GM21576 (cell line): ENCODE results near the gene CXCL10.
"Not testable (repeated sequence)": the region's sequence is repeated elsewhere in the genome, so short reads cannot be mapped to it uniquely, and the experiment has no call there.

Experiments used
- ATAC-seq: cut with Tn5 transposase; IDR thresholded peaks from one replicate; pipeline ENCODE4 v1.9.1; 2021; ENCODE audit warnings: mild to moderate bottlenecking, moderate library complexity; ENCODE audit not compliant: unreplicated experiment

Gene CXCL10

DNA sequence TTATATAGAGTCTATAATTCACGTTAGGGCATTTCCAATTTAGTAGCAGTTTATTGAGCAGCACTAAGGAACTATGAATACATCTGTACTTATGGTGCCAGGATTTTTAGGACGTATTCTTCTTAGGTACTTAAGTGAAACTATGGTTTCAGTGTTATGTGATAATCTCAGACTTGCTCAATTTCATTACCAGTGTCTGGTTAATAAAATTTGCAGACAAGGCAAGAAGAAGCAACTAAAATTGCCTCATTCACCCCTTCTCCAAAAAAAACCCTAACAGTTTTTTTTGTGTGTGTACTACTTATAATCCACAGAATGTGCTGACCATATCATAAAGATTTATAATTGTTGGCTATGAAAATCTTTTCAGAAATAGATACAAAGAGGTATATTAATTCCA lies 6.0 kb upstream of the CXCL10 start:
- ATAC-seq = no peak

DNA sequence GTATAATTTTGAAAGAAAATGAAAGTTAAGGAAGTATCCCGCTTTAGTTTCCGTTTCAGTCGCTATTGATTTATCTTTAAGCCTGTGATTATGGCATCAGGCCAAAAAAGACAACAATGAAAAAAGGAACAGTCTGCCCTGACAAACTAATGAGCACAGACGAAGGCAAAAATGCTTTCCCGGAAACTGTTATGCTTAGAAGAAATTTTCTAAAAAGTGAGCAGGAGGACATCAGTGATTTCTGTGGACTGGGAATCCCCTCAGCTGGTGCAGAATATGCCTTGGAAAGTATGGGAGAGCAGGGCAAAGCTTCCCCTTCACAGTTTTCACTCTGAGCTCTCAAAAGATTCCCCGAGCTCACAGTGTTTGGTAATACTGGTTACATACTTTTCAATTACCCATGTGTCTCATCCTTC lies 5.1 kb upstream of the CXCL10 start:
- no peak for ATAC-seq

DNA sequence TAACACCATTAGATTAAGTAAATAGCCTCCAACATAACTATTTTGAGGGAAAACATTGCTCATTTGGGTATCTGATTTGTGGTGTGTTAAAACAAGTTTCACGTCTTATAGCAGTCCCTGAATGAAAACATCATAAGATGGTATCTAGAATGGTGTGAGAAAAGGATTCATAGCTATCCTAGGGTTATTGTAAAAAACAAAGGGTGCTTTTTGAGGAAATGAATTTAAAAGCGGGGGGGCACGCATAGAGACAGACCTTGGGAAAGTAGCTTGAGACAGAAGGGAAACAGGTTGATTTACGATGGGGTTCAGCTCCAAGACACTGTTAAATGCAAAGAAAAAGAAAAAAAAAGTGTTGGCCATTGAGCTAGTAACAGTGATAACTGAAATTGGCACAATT lies 768 bp upstream of the CXCL10 start:
- ATAC-seq = no peak

DNA sequence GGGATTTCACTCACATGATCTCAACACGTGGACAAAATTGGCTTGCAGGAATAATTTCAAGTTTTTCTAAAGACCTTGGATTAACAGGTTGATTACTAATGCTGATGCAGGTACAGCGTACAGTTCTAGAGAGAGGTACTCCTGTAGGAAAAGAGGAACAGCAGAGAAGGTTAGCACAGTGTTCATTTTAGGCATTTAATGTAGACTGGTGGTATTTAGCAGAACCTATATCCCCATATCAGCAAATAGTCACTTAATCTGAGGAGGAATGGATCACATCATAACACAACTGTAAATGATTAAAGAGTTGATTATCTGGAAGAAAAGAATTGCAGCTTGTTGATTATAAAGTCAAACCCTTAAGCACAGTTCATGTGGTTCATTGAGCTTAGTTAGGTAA lies 620 bp downstream of the CXCL10 start:
- ATAC-seq = no peak

DNA sequence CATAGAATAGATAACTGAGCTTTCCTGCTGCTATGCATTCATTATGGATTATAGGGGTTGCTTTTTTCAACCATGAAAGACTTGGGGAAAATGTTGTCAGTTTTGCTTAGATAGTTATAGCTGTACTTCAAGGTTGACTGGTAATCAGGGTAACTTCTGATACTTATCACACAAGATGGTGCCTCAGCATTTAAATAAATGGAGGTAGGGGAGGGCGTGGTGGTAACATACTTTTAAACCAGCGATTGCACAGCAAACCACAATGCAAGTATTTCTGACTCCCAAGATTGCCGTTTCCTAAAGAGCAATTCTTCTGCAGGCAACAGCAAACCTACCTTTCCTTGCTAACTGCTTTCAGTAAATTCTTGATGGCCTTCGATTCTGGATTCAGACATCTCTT lies 1.3 kb downstream of the CXCL10 start:
- no peak for ATAC-seq

DNA sequence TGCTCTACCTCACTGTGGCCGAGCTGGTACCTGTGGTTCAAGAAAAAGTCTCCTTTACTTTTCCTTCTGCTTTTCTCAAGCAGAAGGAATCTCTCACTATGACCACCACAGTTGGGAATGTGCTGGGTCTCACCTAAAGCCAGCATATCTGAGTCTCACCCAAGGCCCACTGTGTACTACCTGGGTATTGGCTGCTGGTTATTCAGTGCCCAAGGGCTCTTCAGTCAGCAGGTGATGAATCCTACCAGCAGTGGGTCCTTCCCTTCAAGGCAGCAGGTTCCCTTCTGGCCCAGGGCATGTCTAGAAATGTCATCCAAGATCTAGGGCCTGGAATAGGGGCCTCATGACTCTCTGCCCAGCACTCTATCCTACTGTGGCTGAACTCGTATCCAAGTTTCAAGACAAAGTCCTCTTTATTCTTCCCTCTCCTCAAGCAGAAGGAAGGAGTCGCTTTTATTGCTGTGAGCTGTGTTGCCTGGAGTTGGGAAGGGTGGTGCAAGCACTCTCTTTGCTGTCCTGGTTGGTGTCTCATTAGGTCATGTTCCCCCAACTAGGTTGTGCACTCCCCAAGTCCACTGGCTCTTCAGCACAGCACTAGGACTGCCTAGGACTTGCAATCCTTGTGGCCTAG lies 6.1 kb downstream of the CXCL10 start:
- ATAC-seq = no peak

DNA sequence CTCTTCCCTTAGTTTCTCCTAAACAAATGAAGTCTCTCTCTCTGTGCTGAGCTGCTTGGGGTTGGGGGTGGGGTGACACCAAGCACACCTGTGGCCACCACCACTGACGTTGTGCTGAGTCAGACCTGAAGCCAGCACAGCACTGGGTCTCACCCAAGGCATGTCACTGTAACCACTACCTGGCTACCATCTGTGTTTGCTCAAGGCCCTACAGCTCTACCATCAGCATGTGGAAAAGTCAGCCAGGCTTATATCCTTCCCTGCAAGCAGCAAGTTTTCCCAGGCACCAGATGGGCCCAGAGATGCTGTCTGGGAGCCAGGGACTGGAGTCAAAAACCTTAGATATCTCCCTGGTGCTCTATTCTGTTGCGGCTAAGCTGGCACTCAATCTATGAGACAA lies 6.9 kb downstream of the CXCL10 start:
- ATAC-seq = peak; percentile 61

DNA sequence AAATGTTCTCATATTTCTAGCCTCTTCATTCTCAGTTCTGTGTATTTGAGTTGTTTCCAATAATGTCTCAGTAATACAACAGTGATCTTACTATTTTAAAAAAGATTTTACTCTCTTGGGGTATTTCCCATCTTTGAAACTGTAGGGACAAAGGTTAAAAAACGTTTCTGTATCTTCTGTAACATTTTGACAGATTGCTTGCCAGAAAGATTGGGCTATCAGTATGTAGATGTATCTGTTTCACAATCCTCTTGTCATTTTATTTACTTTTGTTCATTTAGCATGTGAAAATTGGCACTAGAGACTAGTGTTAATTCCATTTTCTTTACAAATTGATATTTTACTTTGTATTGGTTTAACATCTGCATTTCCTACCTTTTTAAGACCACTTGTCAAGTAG lies 9.8 kb downstream of the CXCL10 start:
- no peak for ATAC-seq

DNA sequence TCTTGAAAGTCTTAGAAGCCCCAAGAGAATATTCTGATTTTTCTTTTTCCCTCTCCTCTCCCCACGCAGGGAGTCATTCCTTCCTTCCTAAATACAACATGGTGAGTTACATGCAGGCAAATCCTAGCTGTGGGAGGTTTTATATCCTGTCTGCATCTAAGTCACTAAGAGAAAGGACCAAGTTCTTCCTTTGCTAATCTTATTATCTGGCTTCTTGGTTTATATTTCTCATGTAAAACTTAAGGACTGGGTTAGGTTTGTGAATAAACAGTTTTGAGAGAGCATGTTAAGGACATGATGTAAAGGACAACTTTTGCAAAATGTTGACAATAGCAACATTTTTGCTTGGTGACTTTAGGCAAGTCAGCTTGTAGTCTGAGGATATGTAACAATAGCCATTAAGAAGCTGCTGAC lies 10.9 kb downstream of the CXCL10 start:
- no peak for ATAC-seq

DNA sequence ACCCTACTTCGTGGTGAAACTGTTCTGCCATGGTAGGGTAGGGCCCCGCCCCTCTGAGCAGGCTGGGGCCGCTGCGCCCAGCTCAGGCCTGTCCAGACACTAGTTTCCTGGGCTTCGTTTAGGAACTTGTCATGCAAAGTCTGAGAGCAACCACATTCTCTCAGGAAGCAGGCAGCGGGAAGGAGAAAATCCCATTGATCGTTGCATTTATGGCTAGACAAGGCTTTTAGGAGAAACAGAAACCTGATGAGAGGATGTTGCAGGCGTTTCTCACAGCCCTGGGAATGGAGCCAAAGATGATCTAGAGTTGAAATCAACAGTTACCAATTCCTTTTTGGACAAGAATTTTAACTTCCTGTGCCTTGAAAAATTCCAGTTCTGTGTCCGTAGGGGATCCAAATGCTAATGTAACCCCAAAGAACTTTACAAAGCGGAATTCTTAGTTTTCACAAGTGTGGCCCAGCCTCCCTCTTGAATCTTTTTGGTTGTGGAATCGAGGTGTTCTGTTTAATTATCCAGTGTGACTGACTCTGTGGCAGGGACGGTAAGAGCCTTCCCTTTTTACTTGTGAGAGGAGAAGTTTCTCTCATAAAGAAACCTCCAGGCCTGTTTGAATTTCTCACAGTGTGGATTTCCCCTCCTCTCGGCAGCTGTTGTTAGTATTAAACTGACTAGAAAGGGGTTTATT lies 11.5 kb downstream of the CXCL10 start:
- ATAC-seq = peak; percentile 76

DNA sequence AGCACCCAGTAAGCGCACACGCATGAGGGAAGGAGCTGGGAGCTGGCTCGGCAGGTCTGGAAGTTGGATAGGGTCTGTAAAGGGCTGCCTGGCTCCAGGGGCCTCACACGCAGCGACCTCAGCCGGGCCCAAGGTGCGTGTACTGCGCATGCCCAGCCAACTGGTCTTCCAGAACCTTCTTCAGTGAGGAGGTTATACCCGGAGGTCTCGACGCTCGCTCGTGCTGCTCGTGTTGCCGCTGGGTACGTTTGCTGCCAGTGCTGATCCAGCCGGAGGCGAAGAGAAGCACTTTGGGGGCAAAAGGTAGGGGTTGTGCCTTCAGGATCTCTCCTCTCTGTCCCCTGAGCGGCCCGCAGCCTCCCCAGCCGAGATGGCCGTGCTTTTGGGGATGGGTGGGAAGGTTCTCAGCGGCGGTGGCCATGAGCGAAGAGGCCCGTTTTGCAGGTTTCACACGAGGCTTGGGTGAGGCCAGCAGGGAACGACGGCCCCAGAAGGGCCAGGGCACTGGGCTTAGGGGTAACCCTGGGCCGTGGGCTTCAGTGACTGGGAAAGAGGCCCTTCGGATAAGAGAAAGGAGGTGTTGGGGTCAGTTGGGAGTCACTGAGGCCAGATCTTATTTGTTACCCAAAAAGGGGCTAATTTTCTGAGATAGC lies 12.2 kb downstream of the CXCL10 start:
- ATAC-seq = no peak

DNA sequence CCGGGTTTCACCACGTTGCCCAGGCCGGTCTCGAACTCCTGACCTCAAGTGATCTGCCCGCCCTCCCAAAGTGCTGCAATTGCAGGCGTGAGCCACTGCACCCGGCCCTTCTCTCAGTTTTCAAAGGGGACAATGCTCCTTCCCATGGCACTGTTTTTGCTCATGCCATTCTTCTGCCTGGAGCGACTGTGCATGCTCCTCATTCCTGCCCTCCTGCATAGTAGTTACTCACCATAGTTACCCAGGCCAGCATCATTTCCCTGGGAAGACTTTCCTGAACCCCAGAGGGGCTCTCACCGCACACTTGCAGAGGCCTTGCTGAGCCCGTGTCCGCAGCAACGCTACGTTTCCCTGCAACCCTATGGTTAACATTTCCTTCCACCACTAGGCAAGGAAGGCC lies 12.7 kb downstream of the CXCL10 start:
- no peak for ATAC-seq

DNA sequence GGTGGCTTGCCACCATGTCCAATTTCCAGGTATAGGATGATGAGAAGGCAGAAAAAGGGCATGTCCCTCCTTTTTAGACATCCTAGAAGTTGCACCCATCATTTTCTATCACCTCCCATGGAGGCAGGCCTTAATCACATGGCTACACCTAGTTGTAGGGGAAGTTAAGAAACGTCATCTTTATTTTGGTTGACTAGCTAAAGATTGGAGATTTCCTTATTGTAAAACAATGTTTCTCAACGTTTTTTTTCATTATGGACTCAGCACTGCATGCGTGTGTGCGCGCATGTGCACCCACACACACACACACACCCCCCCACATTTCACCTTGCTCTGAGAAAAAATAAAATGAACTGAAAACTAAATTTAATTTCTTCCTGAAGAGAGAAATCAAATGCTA lies 14.0 kb downstream of the CXCL10 start:
- no peak for ATAC-seq

DNA sequence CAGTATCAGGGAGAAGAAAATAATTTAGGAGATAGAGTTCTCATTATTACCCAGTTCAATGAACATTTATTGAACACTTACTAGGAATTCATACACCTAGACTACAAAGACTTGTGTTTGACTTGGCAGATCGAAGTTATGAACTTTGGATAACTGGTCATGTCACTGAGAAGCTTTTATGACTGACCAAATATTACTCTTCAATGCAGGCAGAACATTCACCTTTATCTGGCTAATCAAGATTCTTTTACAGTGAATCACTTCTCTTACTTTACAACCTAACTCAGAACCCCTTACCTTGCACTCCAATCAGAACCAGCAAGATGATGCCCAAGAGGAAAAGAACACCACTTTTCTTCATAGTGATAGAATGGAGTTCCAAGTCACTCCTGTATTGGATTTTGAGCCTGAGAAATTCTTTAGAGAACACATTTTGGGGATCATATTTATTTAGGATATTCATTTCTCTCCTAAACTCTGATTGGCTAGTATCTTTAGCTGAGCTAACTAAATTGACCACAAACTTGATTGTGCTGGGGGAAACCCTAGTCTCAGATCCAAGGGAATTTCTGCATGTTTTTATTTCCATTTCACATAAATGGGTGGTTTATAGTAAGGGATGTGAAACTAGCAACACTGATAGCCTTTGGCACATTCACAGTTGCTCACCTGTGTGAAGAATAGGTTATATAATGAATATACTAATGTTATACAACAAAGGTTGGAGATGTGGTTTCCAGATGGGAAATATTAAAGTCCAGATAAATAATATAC lies 16.0 kb downstream of the CXCL10 start, which contains the start of gene CXCL9:
Gene CXCL9 (minus strand): TSS at position 421 of the 774 bp plus-strand sequence. CDS start 60 bp downstream, at position 361.
- ATAC-seq = no peak

DNA sequence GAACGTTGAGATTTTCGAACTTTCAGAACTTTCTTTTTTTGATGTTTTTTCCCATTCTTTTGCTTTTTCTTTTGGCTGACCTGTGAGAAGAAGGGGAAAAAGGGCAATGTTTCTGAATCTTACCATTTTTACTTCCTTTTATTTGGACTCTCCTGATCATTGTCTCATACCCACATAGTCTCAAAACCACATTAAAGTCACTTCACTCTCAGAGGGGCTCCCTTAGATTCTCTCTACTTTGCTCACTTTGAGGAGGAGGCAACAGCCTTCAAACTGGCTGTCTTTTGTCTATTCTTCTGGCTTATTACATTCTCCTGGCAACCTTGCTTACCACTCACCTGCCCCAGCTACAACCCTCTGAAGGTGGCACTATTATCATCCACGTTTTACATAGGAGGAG lies 19.7 kb downstream of the CXCL10 start:
- no peak for ATAC-seq

DNA sequence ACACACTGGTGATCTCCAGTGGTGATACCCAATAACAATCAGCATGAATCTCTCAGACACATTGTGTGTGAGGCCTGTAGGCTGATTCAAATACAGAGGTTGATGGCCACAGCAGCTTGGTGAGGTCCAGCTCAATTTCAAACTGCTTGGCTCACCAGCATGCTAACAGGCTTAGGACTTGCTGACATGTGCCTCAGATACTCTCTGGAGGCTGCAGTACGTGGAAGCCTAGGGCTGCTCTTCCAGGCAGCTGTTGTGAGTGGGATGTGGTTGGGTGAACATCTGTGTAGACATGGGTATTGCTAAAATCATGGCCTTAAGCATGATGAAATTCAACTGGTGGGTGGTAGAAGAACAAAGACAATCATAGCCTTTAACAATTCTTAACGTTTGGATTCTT lies 20.3 kb downstream of the CXCL10 start:
- no peak for ATAC-seq

DNA sequence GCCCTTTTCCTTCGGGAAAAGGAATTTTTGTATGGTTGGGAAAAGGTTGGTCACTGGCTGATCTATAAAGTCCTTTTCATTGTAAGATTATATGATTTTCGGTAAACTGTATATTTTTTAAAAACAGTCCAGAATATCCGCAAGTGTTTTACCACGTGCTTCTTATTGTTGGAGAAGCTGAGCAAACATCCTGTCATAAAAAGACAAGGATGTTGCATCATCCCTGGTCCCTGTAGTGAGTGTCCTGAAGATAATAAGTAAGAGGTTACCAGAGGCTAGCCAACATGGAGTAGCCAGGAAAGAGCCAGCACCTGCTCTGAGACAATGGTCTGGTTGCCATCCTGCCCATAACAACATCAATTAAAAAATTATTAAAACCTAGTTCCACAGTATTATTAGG lies 21.1 kb downstream of the CXCL10 start:
- ATAC-seq = no peak

DNA sequence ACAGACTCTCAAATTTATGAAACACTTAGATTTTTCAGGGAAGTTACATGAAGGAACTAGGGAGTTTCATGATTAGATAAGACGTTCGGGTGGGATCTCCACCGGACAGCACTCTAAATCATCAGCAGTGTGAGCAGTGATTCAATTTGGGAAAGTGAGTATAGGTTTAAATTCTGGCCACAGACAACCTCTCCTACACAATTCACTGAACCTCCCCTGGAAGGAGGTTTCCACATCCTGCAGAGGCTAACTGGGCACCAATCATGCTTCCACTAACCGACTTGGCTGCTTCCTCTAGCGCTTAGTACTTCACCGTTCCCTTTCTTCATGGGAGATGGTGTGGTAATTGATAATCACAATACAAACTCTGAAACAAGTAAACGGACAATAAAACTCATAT lies 21.6 kb downstream of the CXCL10 start:
- ATAC-seq = no peak

DNA sequence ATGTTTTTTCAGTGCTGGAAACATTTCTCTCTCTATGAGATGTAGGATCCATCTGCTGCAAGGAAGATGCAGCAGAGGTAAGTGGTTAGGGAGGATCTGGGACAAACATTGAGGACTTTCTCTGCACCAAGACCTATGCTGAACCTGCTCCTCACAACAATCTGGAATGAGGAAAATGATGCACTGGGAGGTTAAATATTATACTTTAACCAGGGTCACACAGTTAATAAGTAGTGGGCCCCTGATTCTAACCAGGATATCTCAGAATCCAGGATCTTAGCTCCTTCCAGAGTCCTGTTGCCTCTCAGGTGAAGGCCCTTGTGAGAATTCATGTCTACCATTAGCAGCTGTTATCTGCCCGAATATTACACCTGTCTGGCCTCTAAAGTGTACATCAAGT lies 23.0 kb downstream of the CXCL10 start:
- ATAC-seq = no peak

DNA sequence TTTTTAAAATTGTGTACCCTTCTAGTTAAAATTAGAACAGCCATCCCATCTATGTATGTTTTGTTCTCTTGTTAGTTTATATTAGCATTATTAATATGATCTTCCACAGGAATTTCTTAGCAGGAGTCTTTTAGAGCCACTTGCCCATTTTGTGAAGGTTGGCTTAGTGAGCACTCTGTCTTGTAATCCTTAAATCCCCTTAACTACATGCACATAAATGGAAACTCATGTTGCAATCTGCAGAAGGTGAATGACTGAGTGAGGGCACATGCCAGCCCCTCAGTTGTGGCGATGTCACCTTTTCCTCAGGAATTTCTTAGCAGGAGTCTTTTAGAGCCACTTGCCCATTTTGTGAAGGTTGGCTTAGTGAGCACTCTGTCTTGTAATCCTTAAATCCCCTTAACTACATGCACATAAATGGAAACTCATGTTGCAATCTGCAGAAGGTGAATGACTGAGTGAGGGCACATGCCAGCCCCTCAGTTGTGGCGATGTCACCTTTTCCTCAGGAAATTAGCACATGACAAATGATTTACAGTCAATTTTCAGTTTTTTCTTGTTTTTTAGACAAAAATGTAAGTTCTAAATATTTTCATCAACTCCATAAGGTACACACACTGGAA lies 24.7 kb downstream of the CXCL10 start:
- ATAC-seq = not testable (repeated sequence)

DNA sequence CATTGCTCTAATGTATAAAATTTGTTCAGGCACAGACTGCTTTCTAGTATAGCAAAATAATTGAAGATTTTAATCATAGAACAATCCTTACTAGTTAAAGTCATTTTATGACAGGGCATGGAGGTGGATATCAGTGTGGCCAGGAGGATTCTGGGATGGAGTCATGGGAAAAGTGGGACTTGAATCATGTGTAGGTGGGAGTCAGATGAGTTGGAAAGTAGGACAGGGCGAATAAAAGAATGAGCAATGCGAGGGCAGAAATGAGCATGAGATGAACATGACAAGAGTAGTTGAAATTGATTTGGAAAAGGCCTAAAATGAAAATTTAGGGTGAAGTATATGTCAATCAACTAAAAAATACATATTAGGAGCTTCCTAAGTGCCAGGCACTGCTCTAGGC lies 25.4 kb downstream of the CXCL10 start:
- ATAC-seq = no peak
